WTC11 (cell line): ENCODE data around the gene SELENOI.

Source experiments
- NR2C2 ChIP-seq: sonication (generic); formaldehyde crosslinking; IDR thresholded peaks from 2 replicates; pipeline ENCODE4 v1.8.0; 2022; ENCODE audit warnings: mild to moderate bottlenecking, missing genetic modification reagents
- RELA ChIP-seq: sonication (generic); formaldehyde crosslinking; IDR thresholded peaks from 2 replicates; pipeline ENCODE4 v1.8.1; 2022; ENCODE audit warnings: missing genetic modification reagents, mild to moderate bottlenecking, borderline replicate concordance

DNA sequence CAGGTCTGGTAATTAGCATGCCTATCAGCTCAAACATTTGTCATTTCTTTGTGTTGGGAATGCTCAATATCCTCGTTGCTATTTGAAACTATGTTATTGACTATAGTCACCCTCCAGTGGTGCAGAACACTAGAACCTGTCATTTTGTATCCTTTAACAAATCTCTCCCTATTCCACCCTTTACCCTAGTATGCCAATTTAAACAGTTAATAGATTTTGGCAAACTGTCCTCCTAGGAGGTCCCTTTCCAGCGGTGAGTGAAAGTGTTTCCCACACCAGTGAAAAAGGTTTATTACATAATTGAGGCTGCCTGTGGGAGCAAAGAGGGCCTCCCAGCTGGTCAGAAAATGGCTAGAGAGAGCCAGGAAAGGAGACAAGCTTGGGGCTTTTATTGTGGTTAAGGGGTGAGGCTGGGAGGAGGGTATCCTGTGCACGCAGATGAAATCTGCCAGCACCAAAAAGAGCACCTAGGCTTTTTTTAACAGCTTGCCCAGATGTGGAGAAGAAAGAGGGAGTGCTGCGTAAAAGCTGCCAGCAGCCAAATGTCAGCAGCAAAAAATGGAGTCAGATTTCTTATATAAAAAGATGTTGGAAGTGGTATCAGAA is 53.9 kb downstream of the SELENOI start:
- no peak for TF ChIP-seq RELA
- no peak for TF ChIP-seq NR2C2 (CRISPR knock-in tag)
